Measurements from ENCODE around the gene UBA1. TPM values are rescaled to one million over a fixed set of nuclear protein-coding genes. Genes with fewer than 3 reads are reported as not detected.

UBA1 gene
- total and polyA plus RNA-seq, 9 donors: 90.0 to 196 (median 155) TPM

DNA sequence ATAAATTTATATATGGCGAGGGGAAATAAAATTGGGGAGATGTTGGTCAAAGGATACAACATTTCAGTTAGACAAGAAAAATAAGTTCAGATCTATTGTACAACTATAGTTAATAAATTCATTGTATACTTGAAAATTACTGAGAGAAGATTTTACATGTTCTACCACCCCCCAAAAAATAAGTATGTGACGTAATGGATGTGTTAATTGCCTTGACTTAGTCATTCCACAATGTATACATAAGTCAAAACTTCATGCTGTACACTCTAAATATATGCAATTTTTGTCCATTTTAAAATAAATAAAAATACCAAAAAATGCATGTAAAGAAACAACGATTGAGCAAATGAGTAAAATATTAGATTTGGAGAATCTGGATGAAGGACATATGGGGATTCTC, 41.0 kb downstream of the UBA1 start:
- H3K9me3 ChIP-seq: no peaks in the 10 kb centered on the region
- peak overlapping the region in 1 of 2 donors; percentile 94 for H3K27ac ChIP-seq
- no peak for DNase-seq
- TF ChIP-seq, protein P1, sequence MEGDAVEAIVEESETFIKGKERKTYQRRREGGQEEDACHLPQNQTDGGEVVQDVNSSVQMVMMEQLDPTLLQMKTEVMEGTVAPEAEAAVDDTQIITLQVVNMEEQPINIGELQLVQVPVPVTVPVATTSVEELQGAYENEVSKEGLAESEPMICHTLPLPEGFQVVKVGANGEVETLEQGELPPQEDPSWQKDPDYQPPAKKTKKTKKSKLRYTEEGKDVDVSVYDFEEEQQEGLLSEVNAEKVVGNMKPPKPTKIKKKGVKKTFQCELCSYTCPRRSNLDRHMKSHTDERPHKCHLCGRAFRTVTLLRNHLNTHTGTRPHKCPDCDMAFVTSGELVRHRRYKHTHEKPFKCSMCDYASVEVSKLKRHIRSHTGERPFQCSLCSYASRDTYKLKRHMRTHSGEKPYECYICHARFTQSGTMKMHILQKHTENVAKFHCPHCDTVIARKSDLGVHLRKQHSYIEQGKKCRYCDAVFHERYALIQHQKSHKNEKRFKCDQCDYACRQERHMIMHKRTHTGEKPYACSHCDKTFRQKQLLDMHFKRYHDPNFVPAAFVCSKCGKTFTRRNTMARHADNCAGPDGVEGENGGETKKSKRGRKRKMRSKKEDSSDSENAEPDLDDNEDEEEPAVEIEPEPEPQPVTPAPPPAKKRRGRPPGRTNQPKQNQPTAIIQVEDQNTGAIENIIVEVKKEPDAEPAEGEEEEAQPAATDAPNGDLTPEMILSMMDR (IDR thresholded peaks at IDR 0.05): no peak
- no peak for TF ChIP-seq POLR2A (IDR thresholded peaks at IDR 0.05)
- TF ChIP-seq EP300 (IDR thresholded peaks at IDR 0.05): no peak
- intact Hi-C loops (cut with DNase I): loop anchor here in 1 of 4 donors (2.0 kb wide), 1 partner anchor 424 kb away; the partner anchor contains the start of gene UXT
- H3K4me3 ChIP-seq: peak overlapping the region; percentile 67
- H3K4me1 ChIP-seq (ENCODE audit: insufficient read depth): no peaks in the 10 kb centered on the region
- WGBS, 3 donors: 47 to 60% (median 50%) methylated on average over 3 of the region's 3 CpGs
- no peaks in the 10 kb centered on the region for H3K27me3 ChIP-seq
- H3K36me3 ChIP-seq: no peaks in the 10 kb centered on the region

DNA sequence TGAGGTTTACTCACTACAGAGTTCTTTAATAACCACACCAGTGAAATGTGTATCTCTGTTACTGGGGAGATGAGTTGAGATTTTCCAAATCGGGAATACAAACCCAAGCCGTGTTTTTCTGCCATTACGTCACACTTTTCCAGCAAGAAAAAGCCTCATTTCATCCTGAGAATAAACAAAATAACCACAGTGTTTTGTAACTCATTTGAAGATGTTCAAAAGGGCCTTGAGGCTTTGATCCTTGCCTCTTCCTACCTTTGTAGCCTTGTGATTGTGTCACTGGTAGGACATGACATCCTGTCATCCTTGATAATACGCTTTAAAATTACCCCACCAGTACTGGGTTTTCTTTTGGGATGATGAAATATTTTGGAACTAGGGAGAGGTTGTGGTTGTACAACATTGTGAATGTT, 42.1 kb downstream of the UBA1 start:
- TF ChIP-seq EP300 (IDR thresholded peaks at IDR 0.05) (no peak), POLR2A (IDR thresholded peaks at IDR 0.05) (no peak)
- TF ChIP-seq, protein P1 (IDR thresholded peaks at IDR 0.05): no peak
- intact Hi-C loops (cut with DNase I): loop anchor here in 1 of 4 donors (2.0 kb wide), 1 partner anchor 423 kb away; the partner anchor contains the start of gene UXT
- no peak overlapping the region for H3K4me3 ChIP-seq
- H3K27ac ChIP-seq: peak overlapping the region in 1 of 2 donors; percentile 32
- no peaks in the 10 kb centered on the region for H3K27me3 ChIP-seq
- H3K4me1 ChIP-seq (ENCODE audit: insufficient read depth): no peaks in the 10 kb centered on the region
- DNase-seq: no peak
- no peaks in the 10 kb centered on the region for H3K9me3 ChIP-seq
- H3K36me3 ChIP-seq: no peaks in the 10 kb centered on the region
- 59 to 67% (median 65%) methylated on average over 4 of the region's 4 CpGs for WGBS, 3 donors

DNA sequence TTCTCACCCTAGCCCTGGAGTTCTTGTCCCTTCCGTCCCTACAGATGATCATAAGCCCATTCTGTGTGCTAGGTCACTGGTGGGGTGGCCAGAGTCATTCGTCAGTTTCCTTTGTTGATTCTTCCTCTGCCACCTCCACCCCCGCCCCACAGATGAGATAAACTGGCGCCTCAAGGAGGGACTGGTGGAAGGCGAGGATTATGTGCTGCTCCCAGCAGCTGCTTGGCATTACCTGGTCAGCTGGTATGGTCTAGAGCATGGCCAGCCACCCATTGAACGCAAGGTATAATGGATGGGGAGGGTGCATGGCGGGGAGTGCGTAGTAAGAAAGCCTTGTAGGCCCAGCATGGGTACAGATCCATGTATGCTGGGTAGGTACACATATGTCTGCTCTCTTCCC, 45.6 kb downstream of the UBA1 start:
- H3K36me3 ChIP-seq: no peaks in the 10 kb centered on the region
- WGBS, 3 donors: 83 to 89% (median 86%) methylated on average over 8 of the region's 8 CpGs
- H3K27ac ChIP-seq: no peak overlapping the region
- intact Hi-C loops (cut with DNase I): no loop called here
- TF ChIP-seq, protein P1 (IDR thresholded peaks at IDR 0.05): no peak
- TF ChIP-seq EP300 (IDR thresholded peaks at IDR 0.05): no peak
- TF ChIP-seq POLR2A (IDR thresholded peaks at IDR 0.05): no peak
- no peak for DNase-seq
- H3K27me3 ChIP-seq: no peaks in the 10 kb centered on the region
- no peaks in the 10 kb centered on the region for H3K4me1 ChIP-seq (ENCODE audit: insufficient read depth)
- no peak overlapping the region for H3K4me3 ChIP-seq
- H3K9me3 ChIP-seq: no peaks in the 10 kb centered on the region

DNA sequence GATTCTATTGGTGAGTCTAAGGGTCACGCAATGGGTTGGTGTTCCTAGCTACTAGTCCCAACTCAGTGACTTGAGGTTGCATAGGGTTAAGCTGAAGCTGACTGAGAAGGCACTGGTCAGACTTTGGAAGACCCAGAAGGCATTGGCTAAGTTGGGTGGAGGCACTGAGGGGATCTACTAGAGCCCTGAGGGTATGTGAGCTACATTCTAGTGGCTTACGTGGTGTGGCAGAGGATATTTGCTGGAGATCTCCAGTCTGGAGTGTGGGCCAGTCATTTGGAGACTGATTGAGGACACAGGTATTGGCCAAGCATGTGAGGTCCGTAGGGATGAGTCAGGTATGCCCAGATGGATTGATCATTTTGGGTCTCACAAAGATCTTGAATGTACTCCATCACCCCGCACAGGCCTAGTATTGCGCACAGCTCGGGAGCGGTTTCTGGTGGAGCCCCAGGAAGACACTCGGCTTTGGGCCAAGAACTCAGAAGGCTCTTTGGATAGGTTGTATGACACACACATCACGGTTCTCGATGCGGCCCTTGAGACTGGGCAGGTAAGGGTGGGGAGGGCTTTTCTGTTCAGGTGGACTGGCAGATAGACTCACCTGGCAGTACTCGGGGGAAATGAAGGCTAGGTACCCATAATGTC, 46.4 kb downstream of the UBA1 start:
- no peaks in the 10 kb centered on the region for H3K27me3 ChIP-seq
- WGBS, 3 donors: 92 to 94% (median 94%) methylated on average over 12 of the region's 12 CpGs
- H3K9me3 ChIP-seq: no peaks in the 10 kb centered on the region
- no peak overlapping the region for H3K27ac ChIP-seq
- no peak for DNase-seq
- H3K4me3 ChIP-seq: no peak overlapping the region
- intact Hi-C loops (cut with DNase I): no loop called here
- TF ChIP-seq POLR2A (IDR thresholded peaks at IDR 0.05): no peak
- TF ChIP-seq, protein P1 (IDR thresholded peaks at IDR 0.05): no peak
- H3K4me1 ChIP-seq (ENCODE audit: insufficient read depth): no peaks in the 10 kb centered on the region
- H3K36me3 ChIP-seq: no peaks in the 10 kb centered on the region
